ENCODE data around the gene PRKN. TPM values are rescaled to one million over a fixed set of nuclear protein-coding genes. Genes with fewer than 3 reads are reported as not detected.

Gene PRKN
- total RNA-seq, 1 donor from 2014 or later, result 1.3 TPM

- TF ChIP-seq CTCF (IDR thresholded peaks at IDR 0.05; ENCODE audit: insufficient read depth, low read depth, low read length) (no peak), EZH2 (IDR thresholded peaks at IDR 0.05; ENCODE audit: insufficient read depth, low read length) (no peak)
- Histone ChIP-seq H3K79me2 (ENCODE audit: insufficient read depth, low read length) (no peaks in the 10 kb centered on the region), H3K27me3 (ENCODE audit: insufficient read depth, low read length) (no peaks in the 10 kb centered on the region), H3K27ac (ENCODE audit: low read depth, low read length) (no peak overlapping the region), H3K4me1 (ENCODE audit: insufficient read depth, low read length) (peaks cover 19% of the 10 kb centered on the region), H4K20me1 (ENCODE audit: insufficient read depth, low read length) (no peaks in the 10 kb centered on the region), H3K9ac (ENCODE audit: low read length) (peak overlapping the region; percentile 48), H3K9me3 (ENCODE audit: insufficient read depth, low read depth, low read length) (no peaks in the 10 kb centered on the region), H3K4me2 (ENCODE audit: low read length) (no peak overlapping the region), H3K36me3 (ENCODE audit: insufficient read depth, low read length) (no peaks in the 10 kb centered on the region), H3K4me3 (ENCODE audit: insufficient read depth, low read depth, low read length) (no peak overlapping the region), H2AFZ (ENCODE audit: low read depth, low read length) (no peak overlapping the region)
- peaks cover 23% of the 10 kb centered on the region for H3K4me1 Mint-ChIP-seq (ENCODE audit: low read depth, unreplicated experiment)
- peak overlapping the region; percentile 8 for H3K27ac Mint-ChIP-seq (ENCODE audit: unreplicated experiment)
- no peaks in the 10 kb centered on the region for H3K27me3 Mint-ChIP-seq (ENCODE audit: low read depth, unreplicated experiment)
- FAIRE-seq (no peak), DNase-seq (ENCODE audit: low read depth) (no peak)
- H3K4me3 Mint-ChIP-seq (ENCODE audit: unreplicated experiment), result no peak overlapping the region
- H3K36me3 Mint-ChIP-seq (ENCODE audit: low read depth, unreplicated experiment), result peaks cover 2% of the 10 kb centered on the region
- peaks cover 14% of the 10 kb centered on the region for H3K9me3 Mint-ChIP-seq (ENCODE audit: unreplicated experiment)
Observed at GRCh38 chr6:161422710-161423680, 1304.6 kb downstream of the PRKN start.

- no peak overlapping the region for H3K4me3 Mint-ChIP-seq (ENCODE audit: unreplicated experiment)
- H3K27me3 ChIP-seq (ENCODE audit: insufficient read depth, low read length), result no peaks in the 10 kb centered on the region
- H4K20me1 ChIP-seq (ENCODE audit: insufficient read depth, low read length), result no peaks in the 10 kb centered on the region
- peak overlapping the region; percentile 4 for H3K4me3 ChIP-seq (ENCODE audit: insufficient read depth, low read depth, low read length)
- FAIRE-seq (peak; percentile 85), DNase-seq (ENCODE audit: low read depth) (peak; percentile 79)
- H3K27me3 Mint-ChIP-seq (ENCODE audit: low read depth, unreplicated experiment), result no peaks in the 10 kb centered on the region
- peak overlapping the region; percentile 98 for H3K27ac Mint-ChIP-seq (ENCODE audit: unreplicated experiment)
- H3K9ac ChIP-seq (ENCODE audit: low read length), result peak overlapping the region; percentile 88
- no peaks in the 10 kb centered on the region for H3K36me3 Mint-ChIP-seq (ENCODE audit: low read depth, unreplicated experiment)
- H3K4me1 ChIP-seq (ENCODE audit: insufficient read depth, low read length), result peaks cover 28% of the 10 kb centered on the region
- H3K79me2 ChIP-seq (ENCODE audit: insufficient read depth, low read length), result no peaks in the 10 kb centered on the region
- H3K4me2 ChIP-seq (ENCODE audit: low read length), result peak overlapping the region; percentile 73
- no peaks in the 10 kb centered on the region for H3K9me3 ChIP-seq (ENCODE audit: insufficient read depth, low read depth, low read length)
- peaks cover 7% of the 10 kb centered on the region for H3K9me3 Mint-ChIP-seq (ENCODE audit: unreplicated experiment)
- no peak overlapping the region for H2AFZ ChIP-seq (ENCODE audit: low read depth, low read length)
- H3K4me1 Mint-ChIP-seq (ENCODE audit: low read depth, unreplicated experiment), result peaks cover 41% of the 10 kb centered on the region
- TF ChIP-seq CTCF (IDR thresholded peaks at IDR 0.05; ENCODE audit: insufficient read depth, low read depth, low read length) (peak; percentile 82), EZH2 (IDR thresholded peaks at IDR 0.05; ENCODE audit: insufficient read depth, low read length) (no peak)
- H3K27ac ChIP-seq (ENCODE audit: low read depth, low read length), result peak overlapping the region; percentile 99
- H3K36me3 ChIP-seq (ENCODE audit: insufficient read depth, low read length), result no peaks in the 10 kb centered on the region
Observed at GRCh38 chr6:161418463-161418945, 1309.1 kb downstream of the PRKN start.
